ENCODE results near the gene NPPC. TPM values are rescaled to one million over a fixed set of nuclear protein-coding genes. Genes with fewer than 3 reads are reported as not detected.

Gene NPPC
- total RNA-seq, 1 experiment from 2014 or later: 0.98 TPM

DNA sequence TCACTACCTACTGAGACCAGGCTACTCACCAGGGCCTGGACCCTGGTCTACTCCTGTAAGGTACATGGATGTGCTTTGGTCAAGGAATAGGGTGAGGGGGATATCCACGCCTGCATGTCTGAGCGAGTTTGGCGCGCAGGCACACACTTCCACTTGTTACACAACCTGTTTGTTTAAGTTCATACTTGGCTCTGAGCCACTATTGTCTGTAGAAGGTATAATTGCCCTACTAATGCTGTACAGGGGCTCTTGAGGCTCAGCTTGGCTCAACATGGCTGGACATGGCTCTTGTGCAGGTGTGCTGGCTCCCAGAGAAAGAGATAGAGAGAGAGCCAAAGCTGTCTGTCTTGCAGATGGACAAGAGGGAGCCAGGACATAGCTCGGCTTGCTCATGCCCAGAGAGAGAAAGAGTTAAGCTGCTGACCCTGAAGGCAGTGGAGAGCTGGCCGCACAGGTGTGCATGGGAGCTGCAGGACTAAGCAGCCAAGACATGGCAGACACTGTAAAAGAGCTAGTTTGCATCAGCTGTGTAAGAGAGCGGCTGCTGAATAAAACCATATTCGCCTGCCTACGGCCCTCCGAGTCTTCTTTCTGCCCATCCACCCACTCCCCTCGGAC is 35.2 kb downstream of the NPPC start:
- ChIA-PET POLR2A (no interaction called here), CTCF (interaction anchor here (3.4 kb wide), 1 partner anchor 10 kb away, joined by 28 read pairs; no protein-coding TSS in a partner anchor)
- Mint-ChIP-seq H3K27ac (no peak overlapping the region), H3K4me1 (0 out of 2 replicates have a peak, but pooled peaks cover 2% of the 10 kb centered on the region), H3K27me3 (ENCODE audit: low read depth) (peaks cover 5% of the 10 kb centered on the region), H3K9me3 (peaks cover 7% of the 10 kb centered on the region), H3K4me3 (no peak overlapping the region), H3K36me3 (peaks cover 3% of the 10 kb centered on the region; the same call in 1 of the 2 replicates)
- no peak for TF ChIP-seq E2F1 (CRISPR knock-in tag; IDR thresholded peaks at IDR 0.05)
- no peak for TF ChIP-seq ELF4 (CRISPR knock-in tag; IDR thresholded peaks at IDR 0.05; ENCODE audit: low read depth)
- TF ChIP-seq ZNF263 (CRISPR knock-in tag; IDR thresholded peaks at IDR 0.05; ENCODE audit: low read depth): no peak
- TF ChIP-seq, protein P1, sequence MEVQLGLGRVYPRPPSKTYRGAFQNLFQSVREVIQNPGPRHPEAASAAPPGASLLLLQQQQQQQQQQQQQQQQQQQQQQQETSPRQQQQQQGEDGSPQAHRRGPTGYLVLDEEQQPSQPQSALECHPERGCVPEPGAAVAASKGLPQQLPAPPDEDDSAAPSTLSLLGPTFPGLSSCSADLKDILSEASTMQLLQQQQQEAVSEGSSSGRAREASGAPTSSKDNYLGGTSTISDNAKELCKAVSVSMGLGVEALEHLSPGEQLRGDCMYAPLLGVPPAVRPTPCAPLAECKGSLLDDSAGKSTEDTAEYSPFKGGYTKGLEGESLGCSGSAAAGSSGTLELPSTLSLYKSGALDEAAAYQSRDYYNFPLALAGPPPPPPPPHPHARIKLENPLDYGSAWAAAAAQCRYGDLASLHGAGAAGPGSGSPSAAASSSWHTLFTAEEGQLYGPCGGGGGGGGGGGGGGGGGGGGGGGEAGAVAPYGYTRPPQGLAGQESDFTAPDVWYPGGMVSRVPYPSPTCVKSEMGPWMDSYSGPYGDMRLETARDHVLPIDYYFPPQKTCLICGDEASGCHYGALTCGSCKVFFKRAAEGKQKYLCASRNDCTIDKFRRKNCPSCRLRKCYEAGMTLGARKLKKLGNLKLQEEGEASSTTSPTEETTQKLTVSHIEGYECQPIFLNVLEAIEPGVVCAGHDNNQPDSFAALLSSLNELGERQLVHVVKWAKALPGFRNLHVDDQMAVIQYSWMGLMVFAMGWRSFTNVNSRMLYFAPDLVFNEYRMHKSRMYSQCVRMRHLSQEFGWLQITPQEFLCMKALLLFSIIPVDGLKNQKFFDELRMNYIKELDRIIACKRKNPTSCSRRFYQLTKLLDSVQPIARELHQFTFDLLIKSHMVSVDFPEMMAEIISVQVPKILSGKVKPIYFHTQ (CRISPR knock-in tag; IDR thresholded peaks at IDR 0.05): no peak
- no peak for TF ChIP-seq IRF2 (CRISPR knock-in tag; IDR thresholded peaks at IDR 0.05; ENCODE audit: borderline replicate concordance, low read depth)
- TF ChIP-seq SMAD4 (CRISPR knock-in tag; IDR thresholded peaks at IDR 0.05): no peak
- TF ChIP-seq, protein P2, sequence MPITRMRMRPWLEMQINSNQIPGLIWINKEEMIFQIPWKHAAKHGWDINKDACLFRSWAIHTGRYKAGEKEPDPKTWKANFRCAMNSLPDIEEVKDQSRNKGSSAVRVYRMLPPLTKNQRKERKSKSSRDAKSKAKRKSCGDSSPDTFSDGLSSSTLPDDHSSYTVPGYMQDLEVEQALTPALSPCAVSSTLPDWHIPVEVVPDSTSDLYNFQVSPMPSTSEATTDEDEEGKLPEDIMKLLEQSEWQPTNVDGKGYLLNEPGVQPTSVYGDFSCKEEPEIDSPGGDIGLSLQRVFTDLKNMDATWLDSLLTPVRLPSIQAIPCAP (CRISPR knock-in tag; IDR thresholded peaks at IDR 0.05): no peak
- no peak for TF ChIP-seq ZNF232 (CRISPR knock-in tag; IDR thresholded peaks at IDR 0.05)
- no peak for TF ChIP-seq ZNF396 (CRISPR knock-in tag; IDR thresholded peaks at IDR 0.05; ENCODE audit: borderline replicate concordance)
- TF ChIP-seq, protein P3, sequence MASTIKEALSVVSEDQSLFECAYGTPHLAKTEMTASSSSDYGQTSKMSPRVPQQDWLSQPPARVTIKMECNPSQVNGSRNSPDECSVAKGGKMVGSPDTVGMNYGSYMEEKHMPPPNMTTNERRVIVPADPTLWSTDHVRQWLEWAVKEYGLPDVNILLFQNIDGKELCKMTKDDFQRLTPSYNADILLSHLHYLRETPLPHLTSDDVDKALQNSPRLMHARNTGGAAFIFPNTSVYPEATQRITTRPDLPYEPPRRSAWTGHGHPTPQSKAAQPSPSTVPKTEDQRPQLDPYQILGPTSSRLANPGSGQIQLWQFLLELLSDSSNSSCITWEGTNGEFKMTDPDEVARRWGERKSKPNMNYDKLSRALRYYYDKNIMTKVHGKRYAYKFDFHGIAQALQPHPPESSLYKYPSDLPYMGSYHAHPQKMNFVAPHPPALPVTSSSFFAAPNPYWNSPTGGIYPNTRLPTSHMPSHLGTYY (CRISPR knock-in tag; IDR thresholded peaks at IDR 0.05): no peak
- TF ChIP-seq, protein P4, sequence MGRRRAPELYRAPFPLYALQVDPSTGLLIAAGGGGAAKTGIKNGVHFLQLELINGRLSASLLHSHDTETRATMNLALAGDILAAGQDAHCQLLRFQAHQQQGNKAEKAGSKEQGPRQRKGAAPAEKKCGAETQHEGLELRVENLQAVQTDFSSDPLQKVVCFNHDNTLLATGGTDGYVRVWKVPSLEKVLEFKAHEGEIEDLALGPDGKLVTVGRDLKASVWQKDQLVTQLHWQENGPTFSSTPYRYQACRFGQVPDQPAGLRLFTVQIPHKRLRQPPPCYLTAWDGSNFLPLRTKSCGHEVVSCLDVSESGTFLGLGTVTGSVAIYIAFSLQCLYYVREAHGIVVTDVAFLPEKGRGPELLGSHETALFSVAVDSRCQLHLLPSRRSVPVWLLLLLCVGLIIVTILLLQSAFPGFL (CRISPR knock-in tag; IDR thresholded peaks at IDR 0.05; ENCODE audit: borderline replicate concordance): no peak
- TF ChIP-seq FOXP4 (CRISPR knock-in tag; IDR thresholded peaks at IDR 0.05): no peak
- TF ChIP-seq NFYB (CRISPR knock-in tag; conservative IDR thresholded peaks at IDR 0.05; ENCODE audit: low read depth): no peak
- no peak for TF ChIP-seq OVOL2 (CRISPR knock-in tag; IDR thresholded peaks at IDR 0.05; ENCODE audit: borderline replicate concordance)
- TF ChIP-seq ZNF423 (CRISPR knock-in tag; IDR thresholded peaks at IDR 0.05): no peak
- TF ChIP-seq, protein P5, sequence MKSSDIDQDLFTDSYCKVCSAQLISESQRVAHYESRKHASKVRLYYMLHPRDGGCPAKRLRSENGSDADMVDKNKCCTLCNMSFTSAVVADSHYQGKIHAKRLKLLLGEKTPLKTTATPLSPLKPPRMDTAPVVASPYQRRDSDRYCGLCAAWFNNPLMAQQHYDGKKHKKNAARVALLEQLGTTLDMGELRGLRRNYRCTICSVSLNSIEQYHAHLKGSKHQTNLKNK (CRISPR knock-in tag; IDR thresholded peaks at IDR 0.05): no peak
- DNase-seq (ENCODE audit: low spot score): no peak
- no peak; the same call in 1 of the 2 replicates for ATAC-seq
